Renal pelvis (tissue), 4 donors: ENCODE results near the gene NEMP2. TPM values are rescaled to one million over a fixed set of nuclear protein-coding genes. Genes with fewer than 3 reads are reported as not detected.
"Not testable (repeated sequence)": the region's sequence is repeated elsewhere in the genome, so short reads cannot be mapped to it uniquely, and the experiment has no call there.

Experiments used
- DNase-seq: peaks from one replicate; pipeline ENCODE4 v3.0.0-alpha.2; 2013
- polyA plus RNA-seq, 3 donors: library from polyadenylated mRNA; unstranded; fragments of 120-200 nt; gene quantifications; one replicate each; pipeline ENCODE4 v1.2.1, GENCODE V29; 2013; ENCODE audit not compliant: insufficient read length in 3 of 3

Gene NEMP2
- polyA plus RNA-seq, 3 donors = 11.2 to 13.7 (median 11.8) TPM

DNA sequence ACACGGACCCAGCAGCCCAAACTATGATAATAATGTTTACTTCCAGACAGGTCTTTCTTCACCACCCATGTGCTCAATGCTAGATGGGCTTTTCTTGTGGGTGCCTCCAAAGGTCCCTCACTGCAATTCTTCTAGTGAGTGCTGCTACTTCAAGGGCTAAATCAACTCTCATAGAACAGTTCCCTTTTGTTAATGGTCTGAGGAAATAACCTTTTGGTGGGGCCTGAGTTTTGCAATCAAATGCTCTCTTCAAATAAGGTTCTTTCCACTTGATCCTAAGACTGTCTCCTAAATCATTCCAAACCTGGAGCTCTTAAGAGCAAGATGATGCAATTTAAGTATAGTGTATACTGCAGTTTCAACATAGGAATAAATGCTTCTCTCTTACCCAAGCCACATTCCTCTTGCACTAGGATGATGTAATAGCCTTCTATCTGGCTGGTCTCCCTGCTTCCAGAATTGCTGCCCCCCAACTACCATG, 6.0 kb downstream of the NEMP2 start:
- no peak for DNase-seq

DNA sequence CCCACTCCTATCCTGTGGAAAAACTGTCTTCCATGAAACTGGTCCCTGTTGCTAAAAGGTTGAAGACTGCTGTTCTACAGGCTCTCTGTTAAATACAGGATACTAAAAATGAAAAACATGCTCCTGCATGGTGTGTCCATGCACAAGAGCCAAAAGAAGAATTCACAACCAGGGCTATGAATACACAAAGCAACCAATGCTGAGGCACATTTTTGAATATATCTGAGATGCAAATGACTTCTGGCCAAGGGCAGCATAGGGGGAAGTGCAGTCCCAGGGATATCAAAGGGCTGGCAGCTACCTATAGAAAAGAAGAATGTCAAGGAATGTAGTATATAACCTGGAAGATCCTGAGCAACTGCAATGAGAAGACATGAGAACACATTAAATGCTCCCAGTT, 6.6 kb downstream of the NEMP2 start:
- DNase-seq = no peak

GRCh38 chr2:190527214-190527613, 7.3 kb downstream of the NEMP2 start:
- DNase-seq = no peak

- DNase-seq = no peak
Observed at GRCh38 chr2:190526105-190526750, 8.3 kb downstream of the NEMP2 start.

GRCh38 chr2:190524928-190525327, 9.6 kb downstream of the NEMP2 start:
- no peak for DNase-seq

DNA sequence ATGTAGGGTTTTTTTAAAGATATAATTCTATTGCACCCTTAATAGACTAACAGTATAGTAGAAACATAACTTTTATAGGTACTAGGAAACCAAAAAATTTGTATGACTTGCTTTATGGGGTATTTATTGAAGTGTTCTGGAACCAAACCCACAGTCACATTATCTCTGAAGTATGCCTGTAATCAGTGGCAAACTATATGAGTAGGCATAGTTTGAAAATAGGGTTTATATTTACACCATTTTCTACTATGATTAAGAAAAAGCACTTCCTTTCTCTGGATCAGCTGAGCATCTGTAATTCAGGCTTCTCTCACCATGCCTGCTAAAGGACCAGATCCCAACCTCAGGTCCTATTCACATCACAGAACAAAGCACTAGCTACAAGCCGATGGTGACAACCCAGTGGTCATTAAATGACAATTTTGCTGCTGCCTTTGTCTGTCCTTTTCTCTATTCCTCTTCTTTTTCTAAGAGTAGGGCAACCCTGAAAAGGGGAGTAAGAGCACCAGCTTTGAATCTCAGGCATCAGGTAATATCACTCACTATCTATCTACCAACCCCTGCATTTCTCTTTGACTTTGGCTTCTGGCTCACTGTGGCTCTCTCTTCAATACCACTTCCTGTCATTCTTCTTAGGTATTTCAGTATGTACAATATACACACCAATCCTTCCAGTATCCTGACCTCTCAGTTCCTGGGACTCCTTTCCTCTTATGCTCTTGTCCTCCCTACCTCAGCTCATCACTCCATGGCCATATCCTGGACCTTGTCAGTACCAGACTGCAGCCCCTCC, 14.4 kb downstream of the NEMP2 start:
- DNase-seq = no peak

DNA sequence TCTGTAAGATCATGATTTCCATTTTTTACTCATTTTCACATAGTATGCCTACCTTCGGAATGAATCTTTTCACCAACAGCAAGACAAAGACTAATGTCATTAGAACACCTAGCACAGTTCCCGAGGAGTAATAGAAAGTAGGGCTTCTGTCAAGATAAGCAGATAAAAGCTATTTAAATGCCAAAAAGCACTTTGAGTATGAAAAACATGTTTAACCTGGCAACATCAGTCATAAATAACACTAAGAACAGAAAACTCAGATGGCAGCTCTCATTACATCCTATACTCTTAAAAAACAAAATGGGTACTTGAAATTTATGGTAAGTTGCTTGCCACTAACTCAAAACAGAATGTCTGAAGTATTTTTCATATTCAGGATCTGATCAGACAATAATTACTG, 17.1 kb downstream of the NEMP2 start:
- no peak for DNase-seq

- DNase-seq = no peak
Observed at GRCh38 chr2:190515687-190516086, 18.8 kb downstream of the NEMP2 start.

DNA sequence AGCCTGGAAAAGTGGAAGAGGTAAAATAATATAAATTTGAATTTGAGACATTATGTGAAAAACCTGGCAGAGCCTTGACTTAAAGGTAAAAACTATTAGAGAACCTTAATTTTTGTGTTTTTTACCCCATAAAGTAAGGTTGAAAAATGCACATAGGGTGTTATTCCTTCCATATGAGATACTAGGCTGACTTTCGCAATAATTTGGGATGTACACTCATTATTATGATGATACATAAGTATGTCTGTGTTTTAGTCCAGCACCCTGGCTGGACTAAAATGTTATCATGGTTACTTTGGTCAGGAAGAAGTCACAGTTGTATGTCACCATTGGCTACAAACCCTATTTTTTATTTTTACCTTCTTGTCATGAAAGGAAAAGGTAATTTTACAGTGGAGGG, 19.8 kb downstream of the NEMP2 start:
- no peak for DNase-seq

- DNase-seq = no peak
Observed at GRCh38 chr2:190513877-190514276, 20.6 kb downstream of the NEMP2 start.

DNA sequence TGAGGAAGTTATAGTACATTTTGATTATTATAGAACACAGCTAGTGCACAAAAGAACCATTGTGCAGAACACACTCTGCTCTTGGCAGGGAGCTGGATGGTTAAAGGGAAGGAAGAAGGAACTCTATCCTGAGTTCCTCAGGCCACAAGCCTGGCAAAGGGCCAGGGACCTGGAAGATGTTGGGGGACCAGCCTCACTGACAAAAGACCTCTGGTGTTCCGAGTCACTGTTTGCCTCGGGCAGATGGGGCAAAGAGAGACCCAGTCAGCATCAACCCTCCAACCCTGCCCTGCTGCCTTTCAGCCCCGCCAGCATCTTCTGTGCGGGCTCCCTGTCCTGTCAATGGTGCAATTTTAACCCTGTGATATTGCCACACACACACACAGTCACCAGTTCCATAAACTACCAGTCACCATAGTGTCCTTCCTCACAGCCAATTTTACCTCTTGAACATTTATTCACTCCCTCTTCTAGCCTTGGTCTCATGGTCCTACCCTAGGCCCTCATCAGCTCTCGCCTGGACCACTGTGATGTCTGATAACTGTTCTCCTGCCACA, 21.9 kb downstream of the NEMP2 start:
- DNase-seq = no peak

DNA sequence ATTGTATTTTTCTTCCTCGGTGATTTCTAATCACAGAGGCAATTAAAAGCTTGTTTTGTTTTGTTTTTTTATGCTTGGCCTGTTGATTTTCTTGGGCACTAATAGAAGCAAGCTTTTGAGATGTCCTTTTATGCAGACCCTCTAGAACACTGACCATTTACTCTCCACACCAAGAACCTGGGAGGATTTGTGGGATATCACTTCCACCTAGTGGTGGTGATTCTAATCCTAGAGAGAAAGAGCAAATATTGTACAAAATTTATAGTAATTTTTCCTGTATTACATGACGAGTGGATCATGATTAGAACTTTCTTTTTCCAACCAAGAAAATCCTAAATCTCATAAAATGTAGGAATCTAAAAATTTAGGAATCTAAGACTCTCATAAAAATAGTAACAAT, 23.4 kb downstream of the NEMP2 start:
- DNase-seq = peak; percentile 14

- not testable (repeated sequence) for DNase-seq
Observed at GRCh38 chr2:190509895-190510294, 24.6 kb downstream of the NEMP2 start.

- no peak for DNase-seq
Observed at GRCh38 chr2:190507135-190507534, 27.4 kb downstream of the NEMP2 start.

GRCh38 chr2:190506666-190507065, 27.9 kb downstream of the NEMP2 start:
- no peak for DNase-seq

DNA sequence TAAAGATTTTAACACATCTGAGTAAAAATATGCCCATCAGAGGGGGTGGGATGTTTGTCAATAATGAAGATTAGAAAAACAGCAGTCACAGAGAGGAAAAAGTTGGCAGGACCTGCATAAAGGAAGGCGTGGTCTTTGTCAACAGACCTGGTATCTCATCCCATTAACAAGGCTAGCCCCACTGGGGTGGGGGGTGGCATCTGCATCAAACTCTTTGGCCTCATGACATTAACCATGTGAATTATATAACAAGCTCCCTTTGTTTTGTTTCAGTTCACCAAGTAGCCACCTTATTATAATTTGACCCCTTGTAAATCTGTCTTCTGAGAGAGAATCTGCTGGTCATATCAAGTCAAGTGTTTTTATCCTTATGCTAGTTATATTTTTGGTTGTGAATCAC, 28.8 kb downstream of the NEMP2 start:
- no peak for DNase-seq

GRCh38 chr2:190504912-190505311, 29.6 kb downstream of the NEMP2 start:
- no peak for DNase-seq

GRCh38 chr2:190503088-190503487, 31.4 kb downstream of the NEMP2 start:
- DNase-seq = no peak

GRCh38 chr2:190501702-190502407, 32.7 kb downstream of the NEMP2 start:
- no peak for DNase-seq

- no peak for DNase-seq
Observed at GRCh38 chr2:190501231-190501630, 33.3 kb downstream of the NEMP2 start.

DNA sequence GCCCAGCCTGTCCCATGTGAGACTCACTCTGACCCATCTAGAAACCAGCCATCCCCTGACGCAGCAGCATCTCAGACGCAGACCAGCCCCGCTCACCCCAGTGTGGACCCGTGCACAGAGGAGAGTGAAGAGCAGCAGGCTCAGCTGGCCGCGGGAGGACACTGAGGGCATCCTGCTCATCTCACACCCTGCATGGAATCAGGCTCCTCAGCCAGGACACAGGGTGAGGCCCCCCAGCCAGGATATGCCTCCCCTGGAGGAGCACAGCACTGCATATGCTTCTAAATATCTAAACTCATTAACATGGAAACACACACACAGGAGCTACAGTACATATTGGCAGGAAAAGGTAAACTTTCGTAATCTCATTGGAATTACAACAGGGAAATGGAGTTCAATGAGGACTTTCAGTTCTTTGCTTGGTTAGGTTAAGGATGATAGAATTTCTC, 34.4 kb downstream of the NEMP2 start:
- DNase-seq = no peak

DNA sequence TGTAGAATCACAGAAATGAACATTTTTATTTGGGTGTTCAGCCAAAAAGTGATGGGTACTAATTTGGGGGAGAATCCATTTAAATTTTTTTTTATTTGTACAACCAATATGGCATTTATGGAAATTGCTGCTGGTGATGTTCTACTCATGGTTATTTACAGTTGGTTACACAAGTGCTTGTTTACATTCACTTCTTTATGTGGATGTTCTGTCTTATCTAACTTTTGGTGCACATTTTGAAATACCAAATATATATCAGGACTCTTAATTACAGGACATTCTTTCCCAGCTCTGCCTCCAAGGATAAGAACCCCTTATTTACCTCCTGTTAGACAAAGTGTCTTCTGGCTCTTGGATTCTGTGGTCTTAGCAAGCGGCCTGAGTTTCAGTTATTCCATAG, 35.2 kb downstream of the NEMP2 start:
- no peak for DNase-seq
